Tibial artery (tissue), 4 donors: ENCODE data around the gene LAMA1.

Experiments used
- DNase-seq, 2 donors: peaks; one replicate each; pipeline ENCODE4 v3.0.0-alpha.2; 2019
- H3K27ac ChIP-seq, 2 donors: fragments of 200-600 bp; sonication (generic) in 1 of 2; 1 replicate in 1 of 2; 2 replicates in 1 of 2; pipeline ENCODE4 v1.5.1; 2018 to 2019; ENCODE audit warnings: mild to moderate bottlenecking in 1 of 2
- H3K27me3 ChIP-seq, 2 donors: fragments of 200-600 bp; sonication (generic) in 1 of 2; one replicate each; pipeline versions ENCODE4 v1.5.1 to v1.6.0; 2016 to 2019
- H3K36me3 ChIP-seq, 3 donors: fragments of 200-600 bp; sonication (generic) in 2 of 3; one replicate each; pipeline ENCODE4 v1.5.1; 2016 to 2019; ENCODE audit warnings: mild to moderate bottlenecking in 2 of 3
- H3K4me1 ChIP-seq, 4 donors: fragments of 200-600 bp; sonication (generic) in 2 of 4; 1 replicate in 3 of 4; 2 replicates in 1 of 4; pipeline ENCODE4 v1.5.1; 2016 to 2019
- H3K4me3 ChIP-seq, 2 donors: fragments of 200-600 bp; sonication (generic) in 1 of 2; 1 replicate in 1 of 2; 2 replicates in 1 of 2; pipeline ENCODE4 v1.5.1; 2018 to 2019; ENCODE audit warnings: mild to moderate bottlenecking in 2 of 2
- H3K9me3 ChIP-seq, 3 donors: fragments of 200-600 bp; sonication (generic) in 1 of 3; one replicate each; pipeline ENCODE4 v1.5.1; 2016 to 2019
- intact Hi-C: fragments of 100-400 bp; cut with DNase I; formaldehyde crosslinking; loops from one replicate; pipeline ENCODE4 v1.15.0; 2023; ENCODE audit warnings: low total_unique reads
- TF ChIP-seq, protein P1 (sequence below), 2 experiments: fragments of 200-600 bp in 1 of 2; fragments of 450-650 bp in 1 of 2; IDR thresholded peaks; one replicate each; pipeline ENCODE4 v1.5.1; 2017 to 2019; ENCODE audit warnings: antibody characterized with exemption in 2 of 2, mild to moderate bottlenecking in 1 of 2, moderate library complexity in 1 of 2

Gene LAMA1, protein sequence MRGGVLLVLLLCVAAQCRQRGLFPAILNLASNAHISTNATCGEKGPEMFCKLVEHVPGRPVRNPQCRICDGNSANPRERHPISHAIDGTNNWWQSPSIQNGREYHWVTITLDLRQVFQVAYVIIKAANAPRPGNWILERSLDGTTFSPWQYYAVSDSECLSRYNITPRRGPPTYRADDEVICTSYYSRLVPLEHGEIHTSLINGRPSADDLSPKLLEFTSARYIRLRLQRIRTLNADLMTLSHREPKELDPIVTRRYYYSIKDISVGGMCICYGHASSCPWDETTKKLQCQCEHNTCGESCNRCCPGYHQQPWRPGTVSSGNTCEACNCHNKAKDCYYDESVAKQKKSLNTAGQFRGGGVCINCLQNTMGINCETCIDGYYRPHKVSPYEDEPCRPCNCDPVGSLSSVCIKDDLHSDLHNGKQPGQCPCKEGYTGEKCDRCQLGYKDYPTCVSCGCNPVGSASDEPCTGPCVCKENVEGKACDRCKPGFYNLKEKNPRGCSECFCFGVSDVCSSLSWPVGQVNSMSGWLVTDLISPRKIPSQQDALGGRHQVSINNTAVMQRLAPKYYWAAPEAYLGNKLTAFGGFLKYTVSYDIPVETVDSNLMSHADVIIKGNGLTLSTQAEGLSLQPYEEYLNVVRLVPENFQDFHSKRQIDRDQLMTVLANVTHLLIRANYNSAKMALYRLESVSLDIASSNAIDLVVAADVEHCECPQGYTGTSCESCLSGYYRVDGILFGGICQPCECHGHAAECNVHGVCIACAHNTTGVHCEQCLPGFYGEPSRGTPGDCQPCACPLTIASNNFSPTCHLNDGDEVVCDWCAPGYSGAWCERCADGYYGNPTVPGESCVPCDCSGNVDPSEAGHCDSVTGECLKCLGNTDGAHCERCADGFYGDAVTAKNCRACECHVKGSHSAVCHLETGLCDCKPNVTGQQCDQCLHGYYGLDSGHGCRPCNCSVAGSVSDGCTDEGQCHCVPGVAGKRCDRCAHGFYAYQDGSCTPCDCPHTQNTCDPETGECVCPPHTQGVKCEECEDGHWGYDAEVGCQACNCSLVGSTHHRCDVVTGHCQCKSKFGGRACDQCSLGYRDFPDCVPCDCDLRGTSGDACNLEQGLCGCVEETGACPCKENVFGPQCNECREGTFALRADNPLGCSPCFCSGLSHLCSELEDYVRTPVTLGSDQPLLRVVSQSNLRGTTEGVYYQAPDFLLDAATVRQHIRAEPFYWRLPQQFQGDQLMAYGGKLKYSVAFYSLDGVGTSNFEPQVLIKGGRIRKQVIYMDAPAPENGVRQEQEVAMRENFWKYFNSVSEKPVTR (N-terminal part only)

GRCh38 chr18:7117390-7118355 is at the start of gene LAMA1:
Gene LAMA1 (minus strand): TSS chr18:7117797. CDS start chr18:7117720, 77 bp downstream.
- Histone ChIP-seq H3K27me3 (peaks cover 0 to 56% of the 10 kb centered on the region in 2 donors), H3K36me3 (no peaks in the 10 kb centered on the region), H3K4me1 (peaks cover 0 to 26% (median 23%) of the 10 kb centered on the region in 4 donors), H3K4me3 (peak within 1 kb of the TSS; percentile 42 to 58), H3K9me3 (no peaks in the 10 kb centered on the region), H3K27ac (no peak within 1 kb of the TSS)
- TF ChIP-seq, protein P1, sequence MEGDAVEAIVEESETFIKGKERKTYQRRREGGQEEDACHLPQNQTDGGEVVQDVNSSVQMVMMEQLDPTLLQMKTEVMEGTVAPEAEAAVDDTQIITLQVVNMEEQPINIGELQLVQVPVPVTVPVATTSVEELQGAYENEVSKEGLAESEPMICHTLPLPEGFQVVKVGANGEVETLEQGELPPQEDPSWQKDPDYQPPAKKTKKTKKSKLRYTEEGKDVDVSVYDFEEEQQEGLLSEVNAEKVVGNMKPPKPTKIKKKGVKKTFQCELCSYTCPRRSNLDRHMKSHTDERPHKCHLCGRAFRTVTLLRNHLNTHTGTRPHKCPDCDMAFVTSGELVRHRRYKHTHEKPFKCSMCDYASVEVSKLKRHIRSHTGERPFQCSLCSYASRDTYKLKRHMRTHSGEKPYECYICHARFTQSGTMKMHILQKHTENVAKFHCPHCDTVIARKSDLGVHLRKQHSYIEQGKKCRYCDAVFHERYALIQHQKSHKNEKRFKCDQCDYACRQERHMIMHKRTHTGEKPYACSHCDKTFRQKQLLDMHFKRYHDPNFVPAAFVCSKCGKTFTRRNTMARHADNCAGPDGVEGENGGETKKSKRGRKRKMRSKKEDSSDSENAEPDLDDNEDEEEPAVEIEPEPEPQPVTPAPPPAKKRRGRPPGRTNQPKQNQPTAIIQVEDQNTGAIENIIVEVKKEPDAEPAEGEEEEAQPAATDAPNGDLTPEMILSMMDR (IDR thresholded peaks at IDR 0.05), result no peak
- no peak for DNase-seq
- intact Hi-C loops, result no loop called here

DNA sequence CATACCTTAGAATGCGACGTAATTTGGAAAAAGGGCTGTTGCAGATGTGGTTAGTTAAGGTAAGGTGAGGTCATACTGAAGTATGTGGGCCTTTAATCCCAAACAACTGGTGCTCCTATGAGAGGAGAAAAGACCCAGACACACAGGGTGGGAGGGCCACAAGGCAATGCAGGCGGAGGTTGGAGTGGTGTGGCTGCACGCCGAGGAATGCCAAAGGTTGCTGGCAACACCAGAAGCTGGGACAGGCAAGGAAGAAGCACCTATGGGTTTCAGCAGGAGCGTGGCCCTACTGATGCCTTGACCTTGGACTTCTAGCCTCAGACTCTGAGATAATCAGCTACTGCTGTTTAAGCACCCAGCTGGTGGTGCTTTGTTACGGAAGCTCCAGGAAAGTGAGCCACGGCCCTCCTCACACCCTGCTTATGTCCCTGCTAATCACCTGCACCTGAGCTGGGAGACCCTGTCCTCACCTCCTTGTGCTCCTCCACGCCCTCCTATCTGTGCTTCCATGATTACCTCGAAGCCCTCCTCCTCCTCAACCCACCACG is 48.3 kb upstream of the LAMA1 start:
- intact Hi-C loops, result no loop called here
- TF ChIP-seq, protein P1 (IDR thresholded peaks at IDR 0.05), result no peak
- H3K27me3 ChIP-seq, result peaks cover 0 to 8% of the 10 kb centered on the region in 2 donors

GRCh38 chr18:7164323-7165004 is 46.9 kb upstream of the LAMA1 start:
- TF ChIP-seq, protein P1 (IDR thresholded peaks at IDR 0.05), result peak in 1 of 2 experiments; percentile 22
- Histone ChIP-seq H3K4me3 (no peak overlapping the region), H3K36me3 (no peaks in the 10 kb centered on the region), H3K27me3 (peaks cover 0 to 3% of the 10 kb centered on the region in 2 donors), H3K9me3 (no peaks in the 10 kb centered on the region), H3K4me1 (no peaks in the 10 kb centered on the region), H3K27ac (no peak overlapping the region)
- intact Hi-C loops, result no loop called here
- no peak for DNase-seq

More for the DNA sequence above, 48.3 kb upstream of the LAMA1 start:
- Histone ChIP-seq H3K4me1 (no peaks in the 10 kb centered on the region), H3K36me3 (no peaks in the 10 kb centered on the region), H3K9me3 (no peaks in the 10 kb centered on the region), H3K27ac (no peak overlapping the region), H3K4me3 (no peak overlapping the region)
- DNase-seq, result no peak

DNA sequence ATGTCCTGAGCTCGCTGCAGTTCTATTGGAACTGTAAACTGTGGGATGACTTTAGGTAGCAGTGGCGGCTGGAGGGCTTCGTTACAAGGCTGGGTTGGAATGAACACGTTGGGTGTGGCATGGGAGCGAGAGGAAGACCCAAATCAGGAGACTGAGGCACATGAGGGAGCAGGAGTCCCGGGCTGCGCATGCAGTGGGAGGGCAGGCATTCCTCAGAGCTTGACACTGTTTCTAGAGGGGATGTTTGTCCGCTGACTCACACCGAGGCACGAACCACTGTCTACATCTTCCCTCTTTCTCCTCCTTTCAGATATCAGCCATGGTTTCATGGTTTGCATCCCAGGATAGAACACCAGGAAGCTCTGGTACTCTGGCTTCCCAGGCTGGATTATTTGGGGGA is 40.6 kb upstream of the LAMA1 start:
- TF ChIP-seq, protein P1 (IDR thresholded peaks at IDR 0.05), result no peak
- DNase-seq, result no peak
- Histone ChIP-seq H3K27ac (no peak overlapping the region), H3K9me3 (no peaks in the 10 kb centered on the region), H3K4me1 (no peaks in the 10 kb centered on the region), H3K36me3 (no peaks in the 10 kb centered on the region), H3K27me3 (no peaks in the 10 kb centered on the region), H3K4me3 (no peak overlapping the region)
- intact Hi-C loops, result no loop called here
